ENCODE results near the gene ASIC5.

GRCh38 chr4:155789391-155789790 lies 76.7 kb downstream of the ASIC5 start:
- TF ChIP-seq CTCF (IDR thresholded peaks at IDR 0.05), result no peak
- no peak for TF ChIP-seq POLR2A (IDR thresholded peaks at IDR 0.05; ENCODE audit: low read depth)
- no peak for TF ChIP-seq POLR2AphosphoS5 (IDR thresholded peaks at IDR 0.05)
- no peak for TF ChIP-seq EP300 (IDR thresholded peaks at IDR 0.05)

Data from esophagus muscularis mucosa (tissue), 4 donors.